MM.1S (cell line): ENCODE data around the gene SMLR1.

ENCODE experiments used
- EZH2 ChIP-seq: fragments of 300-600 bp; sonication (generic); optimal IDR thresholded peaks from 2 replicates; pipeline ENCODE3; 2017; ENCODE audit warnings: low read depth, mild to moderate bottlenecking, antibody characterized with exemption, low read length, mixed read lengths
- TF ChIP-seq, protein P1 (sequence below): fragments of 300-600 bp; sonication (generic); IDR thresholded peaks from 2 replicates; pipeline ENCODE4 v1.5.1; 2016; ENCODE audit warnings: antibody characterized with exemption, low read length, mixed read lengths

DNA sequence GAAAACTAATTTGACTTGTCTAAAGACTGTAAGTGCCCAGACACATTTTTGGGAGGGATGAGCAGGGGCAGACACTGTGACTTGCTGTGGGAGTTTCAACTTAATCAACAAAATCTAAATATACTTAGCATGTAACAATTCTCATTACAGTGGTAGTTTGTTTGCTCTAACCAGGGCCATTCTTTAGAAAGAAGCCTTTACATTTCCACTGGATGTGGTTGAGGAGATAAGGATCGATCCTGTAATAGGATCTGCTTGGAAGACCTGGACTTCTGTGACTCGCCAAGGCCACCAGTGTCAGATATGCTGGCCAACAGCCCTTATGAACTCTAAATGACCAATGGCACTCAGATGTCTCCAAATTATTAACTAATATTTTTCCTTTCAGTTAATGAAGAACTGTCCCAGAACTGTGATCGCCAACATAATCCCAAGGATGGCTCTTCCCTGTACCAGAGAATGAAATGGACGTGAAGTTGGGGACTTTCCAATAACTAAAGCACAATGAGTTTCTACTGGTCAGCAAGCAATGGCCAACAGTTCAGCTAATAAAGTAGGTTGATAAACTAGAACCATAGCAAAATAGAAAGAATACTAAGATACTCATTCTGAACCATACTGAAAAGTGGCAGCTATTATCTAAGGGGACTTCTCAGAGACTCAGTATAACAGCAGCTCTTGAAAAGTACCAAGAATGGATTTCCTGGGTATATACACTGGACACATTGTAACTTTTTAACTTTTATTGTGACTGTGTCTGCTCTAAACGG is 7.5 kb downstream of the SMLR1 start:
- TF ChIP-seq, protein P1, sequence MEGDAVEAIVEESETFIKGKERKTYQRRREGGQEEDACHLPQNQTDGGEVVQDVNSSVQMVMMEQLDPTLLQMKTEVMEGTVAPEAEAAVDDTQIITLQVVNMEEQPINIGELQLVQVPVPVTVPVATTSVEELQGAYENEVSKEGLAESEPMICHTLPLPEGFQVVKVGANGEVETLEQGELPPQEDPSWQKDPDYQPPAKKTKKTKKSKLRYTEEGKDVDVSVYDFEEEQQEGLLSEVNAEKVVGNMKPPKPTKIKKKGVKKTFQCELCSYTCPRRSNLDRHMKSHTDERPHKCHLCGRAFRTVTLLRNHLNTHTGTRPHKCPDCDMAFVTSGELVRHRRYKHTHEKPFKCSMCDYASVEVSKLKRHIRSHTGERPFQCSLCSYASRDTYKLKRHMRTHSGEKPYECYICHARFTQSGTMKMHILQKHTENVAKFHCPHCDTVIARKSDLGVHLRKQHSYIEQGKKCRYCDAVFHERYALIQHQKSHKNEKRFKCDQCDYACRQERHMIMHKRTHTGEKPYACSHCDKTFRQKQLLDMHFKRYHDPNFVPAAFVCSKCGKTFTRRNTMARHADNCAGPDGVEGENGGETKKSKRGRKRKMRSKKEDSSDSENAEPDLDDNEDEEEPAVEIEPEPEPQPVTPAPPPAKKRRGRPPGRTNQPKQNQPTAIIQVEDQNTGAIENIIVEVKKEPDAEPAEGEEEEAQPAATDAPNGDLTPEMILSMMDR, result no peak
- TF ChIP-seq EZH2, result no peak
